GM18520 (cell line): ENCODE data around the gene NAIF1.
"Not testable (repeated sequence)": the region's sequence is repeated elsewhere in the genome, so short reads cannot be mapped to it uniquely, and the experiment has no call there.

Experiments
- ATAC-seq: cut with Tn5 transposase; IDR thresholded peaks from one replicate; pipeline ENCODE4 v1.9.1; 2021; ENCODE audit not compliant: unreplicated experiment

The NAIF1 gene

DNA sequence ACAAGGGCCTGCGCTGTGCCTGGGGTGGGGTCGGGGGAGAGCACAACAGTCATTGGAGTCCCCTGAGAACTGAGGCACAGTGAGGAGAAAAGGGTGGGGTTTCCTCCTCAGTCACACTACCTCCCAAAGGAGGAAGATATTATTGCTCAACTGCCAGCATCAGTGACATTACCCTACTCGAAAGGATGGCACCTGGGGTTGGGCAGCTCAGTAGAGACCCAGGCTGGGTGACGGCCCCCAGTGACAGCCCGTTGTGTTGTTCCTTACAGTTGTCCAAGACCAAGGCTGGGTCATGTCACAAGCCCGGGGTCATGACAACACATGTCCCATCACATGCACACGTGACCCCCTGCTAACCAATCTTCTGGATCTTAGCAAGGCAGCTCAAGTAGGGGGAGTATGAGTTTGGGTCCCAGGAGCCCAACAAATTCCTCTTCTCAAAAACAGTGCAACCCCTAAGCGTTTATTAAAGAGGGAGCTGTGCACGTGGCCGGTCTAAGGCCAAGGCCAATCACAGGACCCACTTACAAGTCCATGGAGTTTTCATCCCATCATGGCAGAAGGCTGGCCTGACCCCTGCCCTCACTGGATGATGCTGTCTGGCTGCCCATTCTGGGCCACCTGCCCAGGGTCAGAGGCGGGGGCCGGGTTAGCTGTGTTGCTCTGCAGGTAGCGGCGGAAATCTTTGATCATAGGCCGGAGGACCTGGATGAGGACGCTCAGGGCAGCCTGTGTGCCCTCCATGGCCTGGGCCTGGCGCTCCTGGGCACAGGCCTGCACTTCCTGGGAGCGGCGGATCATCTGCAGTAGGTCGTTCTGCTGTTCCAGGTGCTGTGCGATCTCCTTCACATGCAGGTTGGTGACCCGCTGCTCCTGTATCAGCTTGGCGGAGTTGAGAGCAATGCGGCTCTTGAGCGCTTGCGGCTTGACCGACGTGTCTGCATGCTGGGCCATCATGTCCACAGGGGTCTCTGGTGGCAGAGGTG, 4.0 kb downstream of the NAIF1 start:
- ATAC-seq, result no peak

DNA sequence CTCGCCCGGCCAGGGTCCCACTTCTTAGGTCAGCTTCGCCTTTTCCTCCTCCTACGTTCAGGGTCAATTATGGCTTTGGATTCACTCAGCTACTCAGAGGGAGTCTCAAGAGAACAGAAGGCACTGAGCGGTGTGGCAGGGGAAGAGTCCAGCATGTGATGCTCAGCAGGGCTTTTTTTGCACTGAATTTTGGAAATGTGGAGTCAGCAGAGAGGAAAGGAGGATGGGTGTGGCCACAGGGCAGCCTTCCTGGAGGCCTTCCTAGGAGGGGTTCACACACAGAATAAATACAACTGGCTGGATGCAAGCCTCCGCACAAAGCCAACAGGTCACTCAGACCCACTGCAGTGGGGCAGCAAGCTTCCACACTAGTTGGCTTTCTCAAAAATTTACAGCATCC, 4.8 kb downstream of the NAIF1 start:
- no peak for ATAC-seq

DNA sequence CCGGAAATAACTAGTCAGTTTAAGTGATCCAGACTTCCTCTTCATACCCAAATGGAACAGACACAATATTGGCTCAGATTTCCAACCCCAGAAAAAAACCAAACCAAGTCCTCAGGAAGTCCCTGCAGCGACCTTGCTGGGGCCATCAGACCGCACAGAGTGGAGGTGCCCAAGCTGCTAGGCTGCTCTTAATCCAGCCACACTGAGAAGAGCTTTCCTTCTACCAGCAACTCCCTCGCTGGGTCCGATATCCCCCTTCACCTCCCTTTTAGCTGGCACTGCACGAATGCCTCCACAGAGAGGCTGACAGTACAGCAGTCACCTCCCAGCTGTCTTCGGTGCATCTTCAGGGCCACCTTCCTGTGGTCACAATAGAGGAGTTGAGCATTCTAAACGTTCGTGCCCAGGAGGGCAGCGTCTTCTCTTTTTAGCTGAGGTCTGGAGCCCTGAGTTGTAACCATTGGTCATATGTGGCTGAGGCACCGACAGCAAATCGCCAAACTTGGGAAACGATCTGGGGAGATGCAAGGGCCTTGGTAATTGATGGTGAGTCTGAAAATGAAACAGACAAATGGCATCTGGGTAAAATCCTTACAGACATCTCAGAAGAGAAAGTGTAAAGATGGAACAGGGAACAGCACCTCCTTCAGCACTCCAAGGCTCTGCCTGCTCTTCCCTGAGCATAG, 5.7 kb downstream of the NAIF1 start:
- no peak for ATAC-seq

DNA sequence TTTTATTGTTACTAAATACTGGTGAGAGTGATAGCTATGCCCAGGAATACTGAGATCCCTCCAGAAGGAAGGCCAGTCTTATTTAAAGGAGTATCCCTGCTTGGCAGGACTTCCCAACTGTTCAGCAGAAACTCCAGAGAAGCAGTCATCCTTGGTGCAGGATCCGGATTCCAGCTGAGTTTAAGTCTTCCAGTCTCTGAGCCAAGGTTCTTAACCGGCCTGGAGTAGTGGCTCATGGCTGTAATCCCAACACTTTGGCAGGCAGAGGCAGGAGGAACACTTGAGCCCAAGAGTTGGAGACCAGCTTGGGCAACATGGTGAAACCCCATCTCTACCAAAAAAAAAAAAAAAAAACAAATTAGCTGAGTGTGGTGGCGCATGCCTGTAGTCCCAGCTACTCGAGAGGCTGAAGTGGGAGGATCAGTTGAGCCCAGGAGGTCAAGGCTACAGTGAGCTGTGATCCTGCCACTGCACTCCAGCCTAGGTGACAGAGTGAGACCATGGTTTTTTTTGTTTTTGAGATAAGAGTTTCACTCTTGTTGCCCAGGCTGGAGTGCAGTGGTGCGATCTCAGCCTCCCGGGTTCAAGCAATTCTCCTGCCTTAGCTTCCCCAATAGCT, 7.6 kb downstream of the NAIF1 start:
- no peak for ATAC-seq

DNA sequence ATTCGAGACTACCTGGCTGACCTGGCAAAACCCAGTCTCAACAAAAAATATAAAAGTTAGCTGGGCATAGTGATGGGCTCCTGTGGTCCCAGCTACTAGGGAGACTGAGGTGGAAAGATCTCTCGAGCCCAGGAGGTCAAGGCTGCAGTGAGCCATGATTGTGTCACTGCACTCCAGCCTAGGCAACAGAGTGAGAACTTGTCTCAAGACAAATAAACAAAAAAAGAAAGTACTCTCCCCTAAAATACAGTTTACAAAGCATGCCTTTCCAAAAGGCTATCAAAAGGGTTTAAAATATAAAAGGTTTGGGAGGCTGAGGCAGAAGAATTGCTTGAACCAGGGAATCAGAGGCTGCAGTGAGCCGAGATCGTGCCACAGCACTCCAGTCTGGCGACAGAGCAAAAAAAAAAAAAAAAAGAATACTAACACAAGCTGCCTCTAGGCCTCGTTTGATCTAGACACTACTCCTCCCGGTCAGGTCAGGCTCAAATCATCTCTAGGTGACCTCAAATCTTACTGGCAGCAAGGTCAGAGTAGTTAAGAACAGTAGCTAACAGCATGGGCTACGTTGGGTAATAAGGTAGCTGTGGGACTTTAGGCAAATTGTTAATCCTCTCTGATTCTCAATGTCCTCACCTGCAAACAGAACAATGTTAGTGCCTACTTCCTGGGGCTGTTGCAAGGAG, 9.3 kb downstream of the NAIF1 start:
- ATAC-seq, result no peak

DNA sequence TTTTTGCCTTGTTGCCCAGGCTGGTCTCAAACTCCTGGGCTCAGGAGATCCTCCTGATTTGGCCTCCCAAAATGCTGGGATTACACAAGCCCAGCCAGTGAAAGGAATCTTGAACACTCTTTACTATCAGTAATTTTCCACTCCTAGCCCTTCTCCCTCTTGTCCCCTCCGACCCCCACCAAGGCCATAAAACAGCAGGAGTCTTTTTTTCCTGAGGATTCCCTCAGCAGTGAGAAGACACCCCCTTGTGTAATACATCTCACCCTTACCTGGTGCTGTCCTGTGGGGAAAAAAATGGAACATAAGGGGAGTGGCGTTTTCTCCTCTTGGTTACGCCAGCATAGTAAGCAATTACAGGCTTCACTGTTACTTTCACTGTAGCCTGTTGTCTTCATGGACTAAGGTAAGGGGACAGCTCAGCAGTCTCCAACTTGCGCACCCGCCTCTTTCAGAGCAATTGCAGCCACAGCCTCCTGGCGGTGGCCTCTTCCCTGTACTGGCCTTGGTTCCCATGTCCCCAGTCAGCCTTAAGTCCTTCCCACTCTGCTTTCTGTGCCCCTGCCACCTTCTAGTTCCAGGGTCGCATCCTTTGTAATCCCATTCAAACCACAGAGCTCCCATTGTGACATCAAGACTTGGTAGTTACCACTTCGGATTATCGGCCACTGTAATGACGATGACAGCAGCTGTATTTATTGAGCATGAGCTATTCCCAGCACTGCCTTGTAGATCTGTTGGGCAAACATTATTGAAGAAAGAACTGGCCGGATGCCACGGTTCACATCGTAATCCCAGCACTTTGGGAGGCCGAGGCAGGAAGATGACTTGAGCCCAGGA, 10.0 kb downstream of the NAIF1 start:
- ATAC-seq, result no peak

DNA sequence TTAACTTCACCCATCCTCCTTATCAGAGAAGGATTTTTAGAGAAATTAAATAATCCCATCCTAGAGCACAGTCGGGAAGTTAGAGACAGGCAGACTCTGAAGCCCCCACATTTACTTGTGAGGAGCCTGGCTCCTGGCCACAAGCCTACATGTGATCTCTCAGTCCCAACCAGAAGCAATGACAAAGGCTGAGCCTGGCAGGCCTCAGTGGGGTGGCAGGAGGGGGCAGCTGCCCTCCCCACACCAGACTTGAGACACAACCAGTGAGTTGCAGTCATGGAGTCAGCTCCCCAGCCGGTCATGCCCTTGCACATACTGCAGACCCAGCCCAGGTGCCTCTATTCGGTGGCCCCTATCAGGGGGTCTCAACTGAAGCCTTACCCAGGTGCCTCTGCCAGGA, 11.0 kb downstream of the NAIF1 start:
- no peak for ATAC-seq

DNA sequence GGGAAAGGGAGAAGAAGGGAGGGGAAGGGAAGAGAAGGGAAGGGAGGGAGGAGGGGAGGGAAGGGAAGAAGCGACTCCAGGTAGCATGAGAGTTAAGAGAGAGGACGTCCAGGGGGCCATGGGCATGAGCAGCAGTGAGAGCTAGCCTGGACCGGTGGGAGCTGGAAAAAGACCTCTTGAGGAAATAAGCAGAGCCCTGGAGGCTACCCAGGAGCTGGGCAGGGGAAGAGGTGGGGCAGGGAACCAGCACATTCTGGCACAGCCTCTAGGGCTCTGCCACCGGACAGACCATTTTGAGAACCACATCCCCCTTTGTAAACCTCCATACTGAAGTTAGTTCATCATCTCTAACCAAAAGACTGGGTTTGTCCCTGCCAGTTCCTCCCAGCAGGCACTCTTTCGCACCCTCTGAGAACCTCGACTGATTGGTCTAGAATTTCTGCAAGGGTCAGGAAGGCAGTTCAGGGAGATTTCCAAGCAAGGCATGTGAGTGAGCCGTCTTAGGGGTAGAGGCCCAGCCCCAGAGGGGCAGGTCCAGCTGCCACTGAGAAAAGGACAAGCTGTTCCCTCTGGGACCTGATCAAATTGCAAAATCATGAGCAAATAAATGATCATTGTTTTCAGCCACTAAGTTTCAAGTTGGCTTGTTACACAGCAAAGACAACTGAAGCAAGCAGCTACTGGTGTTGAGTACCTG, 11.6 kb downstream of the NAIF1 start:
- ATAC-seq, result no peak

DNA sequence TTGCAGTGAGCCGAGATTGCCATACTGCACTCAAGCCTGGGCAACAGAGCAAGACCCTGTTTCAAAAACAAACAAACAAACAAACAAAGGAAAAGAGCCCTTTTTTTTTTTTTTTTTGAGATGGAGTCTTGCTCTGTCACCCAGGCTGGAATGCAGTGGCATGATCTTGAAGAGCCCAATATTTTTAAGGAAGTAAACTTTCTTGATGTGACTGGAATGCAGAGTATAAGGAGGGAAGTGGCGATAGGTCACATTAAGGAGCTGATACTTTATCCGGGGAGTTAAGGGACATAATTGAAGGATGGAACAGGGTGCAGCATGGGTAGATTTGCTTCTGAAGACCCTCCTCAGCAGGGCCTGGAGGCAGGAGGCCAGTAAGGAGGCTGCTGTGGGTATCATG, 13.0 kb downstream of the NAIF1 start:
- no peak for ATAC-seq

DNA sequence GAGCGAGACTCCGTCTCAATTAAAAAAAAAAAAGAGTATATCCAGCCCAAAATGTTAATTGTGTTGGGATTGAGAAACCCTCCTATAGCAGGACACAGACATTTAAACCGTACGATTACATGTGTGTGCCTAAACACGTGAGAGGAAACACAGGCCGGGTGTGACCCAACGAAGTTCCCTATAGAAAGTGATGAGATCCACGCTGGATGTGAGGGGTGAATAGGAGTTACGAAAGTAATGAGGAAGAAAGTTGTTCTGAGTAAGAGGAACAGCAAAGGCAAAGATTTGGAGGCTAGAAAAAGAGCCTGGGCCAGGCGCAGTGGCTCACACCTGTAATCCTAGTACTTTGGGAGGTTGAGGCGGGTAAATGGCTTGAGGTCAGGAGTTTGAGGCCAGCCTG, 13.6 kb downstream of the NAIF1 start:
- ATAC-seq, result no peak

DNA sequence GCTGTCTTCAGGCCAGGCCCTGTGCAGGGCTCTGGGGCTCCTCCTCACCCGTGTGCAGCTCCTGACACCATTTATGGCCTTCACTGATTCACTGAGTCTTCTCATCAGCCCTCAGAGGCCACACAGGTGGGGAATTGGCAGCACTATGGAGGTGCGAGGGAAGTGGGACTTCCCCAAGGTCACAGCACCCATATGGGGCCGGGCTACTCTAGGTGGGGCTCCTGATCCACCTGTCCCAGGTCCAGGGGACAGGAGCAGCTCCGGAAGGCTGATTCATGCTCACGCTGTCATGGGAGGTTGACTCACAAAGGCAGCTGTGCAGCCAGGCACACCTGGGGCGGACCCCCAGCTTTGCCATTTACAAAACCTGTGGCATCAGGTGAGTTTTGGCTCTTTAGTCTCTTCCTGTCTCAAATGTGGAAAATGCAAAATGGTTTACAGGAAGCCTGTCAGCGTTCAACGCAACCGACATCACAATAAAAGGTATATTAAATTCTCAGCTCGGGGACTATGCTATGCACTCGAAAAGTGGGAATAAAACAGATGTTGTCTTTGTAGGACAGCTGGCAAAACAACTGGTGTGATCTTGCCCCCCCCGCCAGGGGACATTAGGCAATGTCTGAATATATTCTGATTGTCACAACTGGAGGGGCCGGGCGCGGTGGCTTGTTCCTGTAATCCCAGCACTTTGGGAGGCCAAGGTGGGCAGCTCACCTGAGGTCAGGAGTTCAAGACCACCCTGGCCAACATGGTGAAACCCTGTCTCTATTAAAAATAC, 15.0 kb downstream of the NAIF1 start:
- no peak for ATAC-seq

DNA sequence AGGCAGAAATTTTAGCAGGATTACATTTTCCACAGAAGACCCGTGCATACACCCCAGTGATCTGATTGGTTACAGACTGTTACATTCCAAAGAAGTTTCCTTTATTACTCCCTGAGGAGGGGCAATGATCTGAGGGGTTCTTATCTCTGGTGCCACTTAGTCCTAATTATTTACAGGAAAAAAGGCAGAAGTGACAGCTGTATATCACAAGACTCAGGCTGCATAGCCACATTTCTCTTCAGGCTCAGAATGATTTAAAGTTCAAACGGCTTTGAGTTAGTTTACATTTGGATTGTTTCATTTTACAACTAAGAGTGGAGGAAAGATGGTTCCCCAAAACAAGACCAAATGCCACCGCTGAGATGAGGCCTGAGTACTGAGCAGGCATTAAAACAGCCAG, 17.3 kb downstream of the NAIF1 start:
- ATAC-seq, result no peak

DNA sequence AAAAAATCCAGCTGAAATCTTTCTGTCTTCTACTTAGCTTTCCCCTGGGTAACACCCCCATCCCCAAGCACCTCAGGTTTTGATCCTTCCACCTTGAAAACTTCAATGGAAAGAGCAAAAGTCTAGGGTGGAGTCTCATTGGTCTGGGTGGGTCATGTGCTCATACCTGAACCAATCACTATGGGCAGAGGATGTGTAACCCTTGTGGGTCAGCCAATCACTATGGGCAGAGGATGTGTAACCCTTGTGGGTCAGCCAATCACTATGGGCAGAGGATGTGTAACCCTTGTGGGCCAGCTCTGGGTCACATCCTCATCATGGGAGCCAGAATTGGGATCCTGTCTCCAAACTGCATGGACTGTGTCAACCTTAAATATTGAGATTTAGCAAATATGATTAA, 18.5 kb downstream of the NAIF1 start:
- no peak for ATAC-seq

DNA sequence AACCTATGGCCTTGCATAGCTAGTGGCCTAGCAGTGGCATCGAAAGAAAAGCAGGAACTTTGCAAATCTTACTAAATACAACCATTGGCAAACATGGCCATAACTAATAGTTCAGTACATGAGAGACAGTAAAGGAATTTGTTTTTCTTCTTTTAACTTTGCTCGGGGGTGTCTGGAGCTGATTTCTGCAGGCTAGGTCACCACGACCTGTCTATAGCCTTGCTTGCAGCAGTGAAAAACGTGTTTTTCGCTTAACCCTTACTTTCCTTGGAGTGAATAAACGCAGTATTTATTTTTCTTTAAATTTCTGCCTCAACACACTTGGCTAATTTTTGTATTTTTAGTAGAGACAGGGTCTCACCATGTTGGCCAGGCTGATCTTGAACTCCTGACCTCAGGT, 19.9 kb downstream of the NAIF1 start:
- ATAC-seq, result no peak

DNA sequence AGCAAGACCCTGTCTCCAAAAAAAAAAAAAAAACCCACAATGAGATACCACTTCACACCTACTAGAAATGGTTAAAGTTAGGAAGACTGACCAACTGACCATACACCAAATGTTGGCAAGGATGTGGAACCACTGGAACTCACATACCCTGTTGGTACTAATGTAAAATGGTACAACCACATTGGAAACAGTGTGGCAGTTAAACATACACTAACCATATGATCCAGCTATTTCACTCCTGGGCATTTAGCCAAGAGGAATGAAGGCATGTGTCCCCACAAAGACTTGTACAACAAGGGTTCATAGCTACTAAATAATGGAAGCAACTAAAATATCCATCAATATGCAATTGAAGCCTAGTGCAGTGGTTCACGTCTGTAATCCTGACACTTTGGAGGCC, 21.3 kb downstream of the NAIF1 start:
- ATAC-seq, result no peak

DNA sequence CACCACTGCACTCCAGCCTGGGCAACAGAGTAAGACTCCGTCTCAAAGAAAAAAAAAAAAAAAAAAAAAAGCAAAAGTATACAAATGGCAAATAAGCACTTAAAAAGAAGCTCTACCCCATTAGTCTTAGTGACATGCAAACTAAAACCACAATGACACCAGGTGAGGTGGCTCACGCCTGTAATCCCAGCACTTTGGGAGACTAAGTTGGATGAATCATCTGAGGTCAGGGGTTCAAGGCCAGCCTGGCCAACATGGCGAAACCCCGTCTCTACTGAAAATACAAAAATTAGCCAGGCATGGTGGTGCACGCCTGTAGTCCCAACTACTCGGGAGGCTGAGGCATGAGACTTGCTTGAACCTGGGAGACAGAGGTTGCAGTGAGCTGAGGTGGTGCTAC, 21.7 kb downstream of the NAIF1 start:
- ATAC-seq, result not testable (repeated sequence)

DNA sequence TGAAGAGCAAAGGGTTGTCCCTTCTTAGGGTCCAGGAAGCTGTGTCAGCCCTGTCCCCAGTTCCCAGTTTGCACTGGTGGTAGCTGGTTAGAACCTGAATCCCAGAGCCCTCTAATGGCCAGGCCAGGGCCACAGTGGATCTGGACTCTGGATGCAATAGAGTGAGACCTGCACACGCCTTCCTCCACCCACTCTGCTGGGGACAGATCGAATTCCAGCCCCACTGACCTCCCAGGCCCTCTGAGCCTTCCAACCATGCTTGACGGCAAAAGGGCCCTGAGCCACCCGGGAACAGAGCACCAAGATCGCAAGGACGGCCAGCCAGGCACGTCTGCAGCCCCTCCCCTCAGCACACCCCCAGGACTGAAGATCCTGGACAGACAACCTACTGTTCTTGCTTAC, 23.7 kb downstream of the NAIF1 start:
- no peak for ATAC-seq

DNA sequence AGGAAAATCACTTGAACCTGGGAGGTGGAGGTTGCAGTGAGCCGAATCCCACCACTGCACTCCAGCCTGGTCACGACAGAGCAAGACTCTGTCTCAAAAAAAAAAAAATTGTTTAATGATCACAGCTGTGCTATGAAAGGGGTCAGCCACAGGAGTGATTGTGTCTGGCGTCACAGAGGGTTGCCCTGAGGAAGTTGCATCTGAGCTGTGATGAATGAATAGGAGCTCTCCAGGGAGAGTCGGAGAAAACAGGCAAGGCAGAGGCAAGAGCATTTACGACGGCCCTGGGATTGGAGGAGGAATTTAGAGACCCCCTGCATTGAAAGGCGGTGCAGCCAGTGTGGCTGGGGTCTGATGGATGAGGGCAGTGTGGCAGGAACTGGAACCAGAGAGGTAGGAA, 25.1 kb downstream of the NAIF1 start:
- ATAC-seq, result no peak

DNA sequence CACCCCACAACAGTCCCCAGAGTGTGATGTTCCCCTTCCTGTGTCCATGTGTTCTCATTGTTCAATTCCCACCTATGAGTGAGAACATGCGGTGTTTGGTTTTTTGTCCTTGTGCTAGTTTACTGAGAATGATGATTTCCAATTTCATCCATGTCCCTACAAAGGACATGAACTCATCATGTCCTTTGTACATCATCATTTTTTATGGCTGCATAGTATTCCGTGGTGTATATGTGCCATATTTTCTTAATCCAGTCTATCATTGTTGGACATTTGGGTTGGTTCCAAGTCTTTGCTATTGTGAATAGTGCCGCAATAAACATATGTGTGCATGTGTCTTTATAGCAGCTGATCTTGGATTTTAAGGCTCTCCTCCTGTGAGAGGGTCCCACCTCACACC, 26.3 kb downstream of the NAIF1 start:
- not testable (repeated sequence) for ATAC-seq
